ENCODE data around the gene IGFBP7.
A peak's percentile ranks its signal among the peaks of the same experiment; 100 is the strongest.

- TF ChIP-seq CTCF (IDR thresholded peaks at IDR 0.05; ENCODE audit: low read depth, low read length, missing input control) (no peak), FOXA1 (IDR thresholded peaks at IDR 0.05) (no peak), ZBTB33 (IDR thresholded peaks at IDR 0.05) (no peak), YY1 (IDR thresholded peaks at IDR 0.05) (no peak), RAD21 (IDR thresholded peaks at IDR 0.05) (peak in 1 of 2 donors; percentile 10), REST (IDR thresholded peaks at IDR 0.05) (no peak), SP1 (IDR thresholded peaks at IDR 0.05) (no peak), MAX (IDR thresholded peaks at IDR 0.05) (no peak), GABPA (IDR thresholded peaks at IDR 0.05 in 1 of 2, conservative IDR thresholded peaks at IDR 0.05 in 1 of 2) (no peak), ATF3 (IDR thresholded peaks at IDR 0.05) (no peak), TAF1 (conservative IDR thresholded peaks at IDR 0.05) (no peak), JUND (IDR thresholded peaks at IDR 0.05) (no peak), FOXA2 (IDR thresholded peaks at IDR 0.05) (no peak), HNF4A (conservative IDR thresholded peaks at IDR 0.05) (no peak)
These were observed 91.2 kb downstream of the IGFBP7 start for GRCh38 chr4:57018980-57019379.

Data from liver (tissue), 3 donors.